ENCODE measurements around the gene CLDN15.
"Not testable (repeated sequence)": the region's sequence is repeated elsewhere in the genome, so short reads cannot be mapped to it uniquely, and the experiment has no call there.

Gene CLDN15

GRCh38 chr7:101237206-101238067 is at the start of gene CLDN15:
Gene CLDN15 (minus strand): TSS chr7:101237802. CDS start chr7:101237581, 221 bp downstream.
- DNase-seq: no peak

- no peak for DNase-seq
These were observed 49.4 kb upstream of the CLDN15 start for GRCh38 chr7:101287032-101287431.

GRCh38 chr7:101285880-101286279 is 48.3 kb upstream of the CLDN15 start:
- not testable (repeated sequence) for DNase-seq

- no peak for DNase-seq
These were observed 47.6 kb upstream of the CLDN15 start for GRCh38 chr7:101285171-101285570.

- not testable (repeated sequence) for DNase-seq
These were observed 43.3 kb upstream of the CLDN15 start for GRCh38 chr7:101280912-101281311.

- no peak for DNase-seq
These were observed 41.1 kb upstream of the CLDN15 start for GRCh38 chr7:101278461-101279292.

GRCh38 chr7:101277155-101277554 is 39.6 kb upstream of the CLDN15 start:
- no peak for DNase-seq

- DNase-seq: no peak
These were observed 35.6 kb upstream of the CLDN15 start for GRCh38 chr7:101273206-101273605.

GRCh38 chr7:101271021-101271420 is 33.4 kb upstream of the CLDN15 start:
- DNase-seq: no peak

GRCh38 chr7:101269664-101270063 is 32.1 kb upstream of the CLDN15 start:
- DNase-seq: no peak

GRCh38 chr7:101265622-101266516 is 28.3 kb upstream of the CLDN15 start:
- no peak for DNase-seq

- DNase-seq: not testable (repeated sequence)
These were observed 26.6 kb upstream of the CLDN15 start for GRCh38 chr7:101264102-101264706.

- DNase-seq: no peak
These were observed 20.7 kb upstream of the CLDN15 start for GRCh38 chr7:101258243-101258731.

GRCh38 chr7:101255796-101256195 is 18.2 kb upstream of the CLDN15 start:
- no peak for DNase-seq

- not testable (repeated sequence) for DNase-seq
These were observed 15.6 kb upstream of the CLDN15 start for GRCh38 chr7:101253199-101253598.

GRCh38 chr7:101251871-101252659 is 14.5 kb upstream of the CLDN15 start:
- peak; percentile 100 for DNase-seq

- no peak for DNase-seq
These were observed 12.7 kb upstream of the CLDN15 start for GRCh38 chr7:101250324-101250723.

- no peak for DNase-seq
These were observed 10.7 kb upstream of the CLDN15 start for GRCh38 chr7:101248276-101248675.

- DNase-seq: no peak
These were observed 7.6 kb upstream of the CLDN15 start for GRCh38 chr7:101245147-101245668.

- DNase-seq: peak; percentile 98
These were observed 7.0 kb upstream of the CLDN15 start, which contains the start of gene FIS1 for GRCh38 chr7:101244375-101245146. Gene FIS1 (minus strand): TSS chr7:101245081. CDS start chr7:101245004, 77 bp downstream.

Data from activated effector memory CD4-positive, alpha-beta T cell treated with anti-CD3 and anti-CD28 coated beads, Interleukin-2, amount 50 U/mL, for 16 hours (primary cell).